Hepatocyte (in vitro differentiated cells): Measurements from ENCODE around the gene CANX. TPM values are rescaled to one million over a fixed set of nuclear protein-coding genes. Genes with fewer than 3 reads are reported as not detected.

Source experiments
- DNase-seq: peaks from one replicate; pipeline ENCODE4 v3.0.0-alpha.2; 2016; ENCODE audit warnings: low spot score
- H2AFZ ChIP-seq: fragments of 200-600 bp; sonication (generic); 2 replicates; pipeline ENCODE4 v1.6.0; 2016; ENCODE audit warnings: antibody characterized with exemption, mild to moderate bottlenecking
- H3K27ac ChIP-seq: fragments of 200-600 bp; sonication (generic); 2 replicates; pipeline ENCODE4 v1.5.1; 2016; ENCODE audit warnings: mild to moderate bottlenecking
- H3K27me3 ChIP-seq: fragments of 200-600 bp; sonication (generic); 2 replicates; pipeline ENCODE4 v1.6.1; 2016
- H3K36me3 ChIP-seq: fragments of 200-600 bp; sonication (generic); replicated peaks from 2 replicates; pipeline ENCODE4 v1.5.1; 2016; ENCODE audit warnings: low read depth; ENCODE audit not compliant: insufficient read depth
- H3K4me1 ChIP-seq: fragments of 200-600 bp; sonication (generic); 2 replicates; pipeline ENCODE4 v1.5.1; 2016; ENCODE audit warnings: mild to moderate bottlenecking, moderate library complexity; ENCODE audit not compliant: insufficient read depth
- H3K4me2 ChIP-seq: fragments of 200-600 bp; sonication (generic); 2 replicates; pipeline ENCODE4 v1.6.0; 2016
- H3K4me3 ChIP-seq: fragments of 200-600 bp; sonication (generic); 2 replicates; pipeline ENCODE4 v1.5.1; 2016; ENCODE audit warnings: mild to moderate bottlenecking
- H3K79me2 ChIP-seq: fragments of 200-600 bp; sonication (generic); 2 replicates; pipeline ENCODE4 v1.6.0; 2017; ENCODE audit warnings: mild to moderate bottlenecking
- H3K9me2 ChIP-seq: fragments of 200-600 bp; sonication (generic); replicated peaks from 2 replicates; pipeline ENCODE4 v1.6.0; 2017; ENCODE audit warnings: mild to moderate bottlenecking; ENCODE audit not compliant: insufficient read depth
- H3K9me3 ChIP-seq: fragments of 200-600 bp; sonication (generic); 2 replicates; pipeline ENCODE4 v1.5.1; 2016; ENCODE audit warnings: low read depth, mild to moderate bottlenecking
- H4K20me1 ChIP-seq: fragments of 200-600 bp; sonication (generic); 2 replicates; pipeline ENCODE4 v1.6.0; 2016; ENCODE audit warnings: mild to moderate bottlenecking; ENCODE audit not compliant: insufficient read depth, poor library complexity, severe bottlenecking
- CTCF ChIP-seq: fragments of 200-600 bp; sonication (generic); IDR thresholded peaks from 2 replicates; pipeline ENCODE4 v1.5.1; 2016; ENCODE audit warnings: antibody characterized with exemption, mild to moderate bottlenecking; ENCODE audit not compliant: poor library complexity
- EZH2 ChIP-seq: fragments of 200-600 bp; sonication (generic); IDR thresholded peaks from 2 replicates; pipeline ENCODE4 v1.6.1; 2016; ENCODE audit warnings: antibody characterized with exemption, mild to moderate bottlenecking, borderline replicate concordance
- EZH2phosphoT487 ChIP-seq: fragments of 200-600 bp; sonication (generic); IDR thresholded peaks from one replicate; pipeline ENCODE4 v1.6.1; 2018; ENCODE audit warnings: antibody characterized with exemption, mild to moderate bottlenecking, low read depth, moderate library complexity; ENCODE audit not compliant: unreplicated experiment, severe bottlenecking
- WGBS: methylation state at CpG from one replicate; pipeline ENCODE4 v1.1.6; 2016; ENCODE audit warnings: low lambda C conversion rate; ENCODE audit errors: missing lambda C conversion rate; 5-methylcytosine and 5-hydroxymethylcytosine counted together
- polyA plus RNA-seq: library from polyadenylated mRNA; unstranded; fragments of >200 nt; fragmentation: Nextera tagmentation; extraction: Ambion mirVana; gene quantifications from 2 replicates; pipeline ENCODE4 v1.2.1, GENCODE V29; 2016
- total RNA-seq: library from RNA; depleted of rRNA; stranded (reverse); fragments of >200 nt; gene quantifications from 2 replicates; pipeline ENCODE4 v1.2.3, GENCODE V29; 2014

Gene CANX
- total and polyA plus RNA-seq, 2 experiments from 2014 or later, result 369 to 705 TPM

DNA sequence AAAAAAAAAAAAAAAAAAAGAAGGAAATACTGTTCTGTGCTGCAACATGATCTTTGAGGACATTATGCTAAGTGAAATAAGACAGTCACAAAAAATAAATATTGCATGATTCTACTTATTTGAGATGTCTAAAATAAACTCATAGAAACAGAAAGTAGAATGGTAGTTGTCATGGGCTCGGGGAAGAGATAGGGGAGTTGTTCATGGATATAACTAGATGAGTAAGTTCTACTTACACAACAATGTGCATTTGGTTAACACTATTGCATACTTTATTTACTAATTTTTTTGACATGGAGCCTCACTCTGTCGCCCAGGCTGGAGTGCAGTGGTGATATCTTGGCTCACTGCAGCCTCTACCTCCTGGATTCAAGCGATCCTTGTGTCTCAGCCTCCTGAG, 49.0 kb downstream of the CANX start:
- Histone ChIP-seq H3K27me3 (no peaks in the 10 kb centered on the region), H2AFZ (no peak overlapping the region), H3K4me1 (no peaks in the 10 kb centered on the region), H3K27ac (no peak overlapping the region), H3K79me2 (peaks cover 99% of the 10 kb centered on the region), H4K20me1 (peaks cover 75% of the 10 kb centered on the region), H3K9me3 (no peaks in the 10 kb centered on the region), H3K9me2 (no peaks in the 10 kb centered on the region), H3K4me2 (no peak overlapping the region), H3K36me3 (no peaks in the 10 kb centered on the region), H3K4me3 (no peak overlapping the region)
- WGBS, result 89% methylated on average over 3 of the region's 3 CpGs
- no peak for DNase-seq
- TF ChIP-seq EZH2phosphoT487, result no peak
- no peak for TF ChIP-seq EZH2
- TF ChIP-seq CTCF, result no peak

DNA sequence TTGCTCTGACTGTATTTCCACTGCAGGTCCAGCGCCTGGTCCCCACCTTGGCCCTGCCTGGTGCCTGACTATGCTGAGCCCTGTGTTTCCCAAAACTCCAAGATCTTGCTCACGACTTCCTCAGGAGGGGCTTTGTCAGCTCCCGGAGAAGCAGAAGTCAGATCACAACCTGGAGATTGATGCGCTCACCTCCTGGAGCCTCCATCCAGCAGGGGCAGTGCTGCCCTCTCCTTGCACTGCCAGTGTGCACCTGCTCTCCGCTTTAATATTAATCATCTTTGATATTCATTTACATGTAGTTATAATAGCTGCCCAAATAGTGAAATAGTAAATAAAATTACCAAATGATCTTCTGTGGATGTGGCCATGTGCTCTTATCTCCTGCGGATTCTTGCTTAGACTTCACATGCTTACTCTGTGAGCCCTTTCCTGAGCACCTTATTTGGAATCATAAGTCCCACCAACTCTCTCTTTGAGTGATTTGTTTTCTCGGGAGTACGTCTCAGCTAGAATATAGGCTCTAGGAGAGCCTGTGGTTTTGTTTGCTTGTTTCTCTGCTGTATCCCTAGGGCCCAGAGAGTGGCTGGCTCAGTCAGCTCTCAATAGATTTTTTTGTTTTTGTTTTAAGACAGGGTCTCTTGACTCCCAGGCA, 51.2 kb downstream of the CANX start:
- Histone ChIP-seq H3K9me2 (no peaks in the 10 kb centered on the region), H3K36me3 (no peaks in the 10 kb centered on the region), H4K20me1 (peaks cover 80% of the 10 kb centered on the region), H3K4me2 (no peak overlapping the region), H3K79me2 (peaks cover 98% of the 10 kb centered on the region), H3K9me3 (no peaks in the 10 kb centered on the region), H3K27ac (no peak overlapping the region), H3K4me3 (no peak overlapping the region), H3K27me3 (no peaks in the 10 kb centered on the region), H3K4me1 (peaks cover 8% of the 10 kb centered on the region), H2AFZ (no peak overlapping the region)
- DNase-seq, result no peak
- TF ChIP-seq CTCF (no peak), EZH2 (no peak), EZH2phosphoT487 (no peak)
- 93% methylated on average over 8 of the region's 8 CpGs for WGBS

DNA sequence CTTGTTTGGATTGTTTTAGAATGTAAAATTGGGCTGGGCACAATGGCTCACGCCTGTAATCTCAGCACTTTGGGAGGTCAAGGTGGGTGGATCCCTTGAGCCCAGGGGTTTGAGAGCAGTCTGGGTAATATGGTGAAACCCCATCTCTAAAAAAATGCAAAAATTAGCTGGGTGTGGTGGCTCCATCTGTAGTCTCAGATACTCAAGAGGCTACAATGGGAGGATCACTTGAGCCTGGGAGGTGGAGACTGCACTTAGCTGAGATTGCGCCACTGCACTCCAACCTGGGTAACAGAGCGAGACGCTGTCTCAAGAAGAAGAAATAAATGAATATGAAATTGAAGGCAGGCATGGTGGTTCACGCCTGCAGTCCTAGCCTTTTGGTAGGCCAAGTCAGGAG, 55.2 kb downstream of the CANX start:
- Histone ChIP-seq H3K36me3 (no peaks in the 10 kb centered on the region), H3K4me1 (peaks cover 13% of the 10 kb centered on the region), H3K9me3 (no peaks in the 10 kb centered on the region), H3K27me3 (no peaks in the 10 kb centered on the region), H2AFZ (no peak overlapping the region), H3K79me2 (peaks cover 99% of the 10 kb centered on the region), H3K9me2 (no peaks in the 10 kb centered on the region), H3K4me2 (no peak overlapping the region), H3K4me3 (no peak overlapping the region), H4K20me1 (peaks cover 94% of the 10 kb centered on the region), H3K27ac (no peak overlapping the region)
- no peak for TF ChIP-seq EZH2
- no peak for TF ChIP-seq EZH2phosphoT487
- no peak for TF ChIP-seq CTCF
- no peak for DNase-seq
- 94% methylated on average over 5 of the region's 5 CpGs for WGBS

- DNase-seq, result peak; percentile 38
- Histone ChIP-seq H3K27me3 (no peaks in the 10 kb centered on the region), H3K36me3 (no peaks in the 10 kb centered on the region), H4K20me1 (peaks cover 94% of the 10 kb centered on the region), H3K9me3 (no peaks in the 10 kb centered on the region), H3K4me2 (peak overlapping the region; percentile 43), H3K4me1 (peaks cover 13% of the 10 kb centered on the region), H2AFZ (no peak overlapping the region), H3K79me2 (peaks cover 99% of the 10 kb centered on the region), H3K9me2 (no peaks in the 10 kb centered on the region), H3K27ac (peak overlapping the region; percentile 57), H3K4me3 (no peak overlapping the region)
- TF ChIP-seq EZH2phosphoT487 (no peak), EZH2 (no peak), CTCF (no peak)
- 31% methylated on average over 2 of the region's 2 CpGs for WGBS
Measured at GRCh38 chr5:179755022-179755421, 56.3 kb downstream of the CANX start.
